Erythroblast (primary cell): Measurements from ENCODE around the gene SLC10A7.

Experiments used
- GATA1 ChIP-seq: IDR thresholded peaks from 2 replicates; pipeline ENCODE4 v1.6.1; 2011; ENCODE audit warnings: low read depth, mild to moderate bottlenecking, control low read depth, low read length, moderate library complexity
- POLR2A ChIP-seq: IDR thresholded peaks from 2 replicates; pipeline ENCODE4 v1.6.1; 2011; ENCODE audit warnings: mild to moderate bottlenecking, low read length

DNA sequence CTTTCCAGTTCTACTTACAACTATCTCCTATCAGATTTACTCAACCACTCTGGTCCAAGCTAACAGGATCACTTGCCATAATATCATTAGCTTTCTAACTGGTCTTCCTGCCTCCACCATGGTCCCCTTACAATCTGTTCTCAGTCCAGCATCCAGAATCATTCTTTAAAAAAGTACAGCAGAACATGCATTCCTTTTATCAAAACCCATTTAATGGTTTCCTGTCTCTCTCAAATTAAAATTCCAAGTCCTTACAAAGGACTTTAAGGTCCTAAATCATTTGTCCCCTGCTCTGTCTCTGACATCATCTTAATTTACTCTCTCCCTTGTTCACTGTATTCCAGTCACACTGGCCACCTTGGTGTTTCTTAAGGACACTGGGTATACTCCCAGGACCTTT lies 202.8 kb downstream of the SLC10A7 start:
- no peak for TF ChIP-seq POLR2A
- TF ChIP-seq GATA1 = no peak
